ENCODE measurements around the gene ROGDI. TPM values are rescaled to one million over a fixed set of nuclear protein-coding genes. Genes with fewer than 3 reads are reported as not detected.

ROGDI gene
- total and polyA plus RNA-seq, 2 donors (not counting 1 experiment from before 2014, with no cell fraction given) = 9.2 to 31.9 TPM

DNA sequence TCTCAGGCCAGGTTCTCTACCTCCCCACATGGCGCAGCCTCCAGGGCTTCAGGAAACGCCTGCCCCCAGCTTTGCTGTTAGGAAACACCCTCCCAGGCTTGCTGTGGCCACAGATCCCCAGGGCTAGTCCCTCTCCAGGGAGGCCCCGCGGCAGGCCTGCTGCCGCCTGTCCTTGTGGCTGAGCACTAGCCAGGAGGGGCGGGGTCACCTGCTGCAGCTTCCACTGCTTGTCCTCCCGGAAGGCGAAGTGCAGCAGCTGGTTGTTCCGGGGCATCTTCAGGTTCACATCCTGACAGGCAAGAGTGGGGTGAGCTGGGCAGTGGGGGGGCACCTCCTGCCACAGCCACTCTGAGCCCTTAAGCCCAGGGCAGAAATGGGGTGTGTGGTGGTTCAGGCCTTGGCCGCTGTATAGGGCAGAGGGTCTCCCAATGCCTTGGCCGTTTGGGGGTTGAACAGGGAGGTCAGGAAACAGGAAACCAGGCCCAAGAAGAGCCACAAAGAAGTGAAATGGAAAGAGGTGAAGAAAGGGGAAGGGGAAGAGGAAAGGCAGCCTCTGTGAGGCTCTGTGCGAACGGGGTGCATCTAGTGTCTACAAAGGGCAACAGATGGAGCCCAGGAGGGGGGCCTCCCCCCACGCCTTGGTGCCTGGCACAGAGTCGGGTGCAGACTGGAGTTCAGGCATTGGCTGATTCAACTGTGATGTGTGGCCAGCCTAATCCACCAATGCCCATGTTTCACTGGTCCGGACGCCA, 2.0 kb downstream of the ROGDI start:
- DNase-seq (peak; percentile 46), ATAC-seq (ENCODE audit: low read depth) (no peak)
- peak overlapping the region; percentile 79 for H2AFZ ChIP-seq (ENCODE audit: insufficient read depth, low read depth, low read length, poor library complexity, severe bottlenecking)
- H3K4me1 ChIP-seq (ENCODE audit: control insufficient read depth in 2 of 2, insufficient read depth in 2 of 2, low read length in 2 of 2) = peaks cover 26 to 27% of the 10 kb centered on the region in 2 donors
- no peaks in the 10 kb centered on the region for H3K9me3 ChIP-seq (ENCODE audit: control extremely low read depth in 1 of 3, control insufficient read depth in 2 of 3, insufficient read depth in 1 of 3, low read length in 2 of 3)
- peak overlapping the region; percentile 54 for H3K27ac Mint-ChIP-seq
- peak overlapping the region; percentile 88 for H3K4me3 Mint-ChIP-seq
- H3K4me3 ChIP-seq (ENCODE audit: control extremely low read depth in 1 of 5, extremely low read depth in 1 of 5, insufficient read depth in 1 of 5, low read depth in 2 of 5, low read length in 4 of 5) = peak overlapping the region in 1 of 5 experiments; percentile 4
- H3K9ac ChIP-seq (ENCODE audit: low read length) = peak overlapping the region; percentile 23
- CTCF ChIA-PET = no interaction called here
- H3K27me3 Mint-ChIP-seq = no peaks in the 10 kb centered on the region
- H3K4me1 Mint-ChIP-seq = peaks cover 21% of the 10 kb centered on the region
- no peaks in the 10 kb centered on the region for H3K9me3 Mint-ChIP-seq (ENCODE audit: insufficient read depth)
- WGBS (ENCODE audit: insufficient coverage) = 19% methylated on average over 15 of the region's 17 CpGs
- H3K79me2 ChIP-seq (ENCODE audit: control insufficient read depth, insufficient read depth, low read length) = no peaks in the 10 kb centered on the region
- POLR2A ChIA-PET = no interaction called here
- H3K36me3 ChIP-seq (replicated peaks in 1 of 2; ENCODE audit: control extremely low read depth in 1 of 2, control insufficient read depth in 1 of 2, extremely low read depth in 1 of 2, insufficient read depth in 2 of 2, low read length in 1 of 2) = peaks cover 0 to 12% of the 10 kb centered on the region in 2 experiments
- H3K27ac ChIP-seq (ENCODE audit: low read length in 2 of 2) = peak overlapping the region in 1 of 2 donors; percentile 88
- no peaks in the 10 kb centered on the region for H4K20me1 ChIP-seq (ENCODE audit: control insufficient read depth, insufficient read depth, low read length, poor library complexity, severe bottlenecking)
- H3K4me2 ChIP-seq (replicated peaks; ENCODE audit: low read depth, low read length, poor library complexity, severe bottlenecking) = peak overlapping the region; percentile 93
- no peaks in the 10 kb centered on the region for H3K27me3 ChIP-seq (replicated peaks in 1 of 4; ENCODE audit: control extremely low read depth in 1 of 4, control insufficient read depth in 3 of 4, insufficient read depth in 4 of 4, low read length in 3 of 4)
- intact Hi-C loops (cut with micrococcal nuclease) = loop anchor here (5.0 kb wide), 1 partner anchor 272 kb away; the partner anchor contains the start of gene ALG1
- TF ChIP-seq, protein P1, sequence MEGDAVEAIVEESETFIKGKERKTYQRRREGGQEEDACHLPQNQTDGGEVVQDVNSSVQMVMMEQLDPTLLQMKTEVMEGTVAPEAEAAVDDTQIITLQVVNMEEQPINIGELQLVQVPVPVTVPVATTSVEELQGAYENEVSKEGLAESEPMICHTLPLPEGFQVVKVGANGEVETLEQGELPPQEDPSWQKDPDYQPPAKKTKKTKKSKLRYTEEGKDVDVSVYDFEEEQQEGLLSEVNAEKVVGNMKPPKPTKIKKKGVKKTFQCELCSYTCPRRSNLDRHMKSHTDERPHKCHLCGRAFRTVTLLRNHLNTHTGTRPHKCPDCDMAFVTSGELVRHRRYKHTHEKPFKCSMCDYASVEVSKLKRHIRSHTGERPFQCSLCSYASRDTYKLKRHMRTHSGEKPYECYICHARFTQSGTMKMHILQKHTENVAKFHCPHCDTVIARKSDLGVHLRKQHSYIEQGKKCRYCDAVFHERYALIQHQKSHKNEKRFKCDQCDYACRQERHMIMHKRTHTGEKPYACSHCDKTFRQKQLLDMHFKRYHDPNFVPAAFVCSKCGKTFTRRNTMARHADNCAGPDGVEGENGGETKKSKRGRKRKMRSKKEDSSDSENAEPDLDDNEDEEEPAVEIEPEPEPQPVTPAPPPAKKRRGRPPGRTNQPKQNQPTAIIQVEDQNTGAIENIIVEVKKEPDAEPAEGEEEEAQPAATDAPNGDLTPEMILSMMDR (IDR thresholded peaks at IDR 0.05) = no peak
- TF ChIP-seq EZH2 (IDR thresholded peaks at IDR 0.05; ENCODE audit: borderline replicate concordance, insufficient read depth, low read depth, low read length, poor library complexity, severe bottlenecking) = no peak

- DNase-seq = no peak
- H2AFZ ChIP-seq (ENCODE audit: insufficient read depth, low read depth, low read length, poor library complexity, severe bottlenecking) = no peak overlapping the region
- no peaks in the 10 kb centered on the region for H3K79me2 ChIP-seq (ENCODE audit: control insufficient read depth, insufficient read depth, low read length)
- 98% methylated on average over 19 of the region's 19 CpGs for WGBS (ENCODE audit: insufficient coverage)
- TF ChIP-seq, protein P1 (IDR thresholded peaks at IDR 0.05) = no peak
- no peak for TF ChIP-seq EZH2 (IDR thresholded peaks at IDR 0.05; ENCODE audit: borderline replicate concordance, insufficient read depth, low read depth, low read length, poor library complexity, severe bottlenecking)
- H3K4me2 ChIP-seq (replicated peaks; ENCODE audit: low read depth, low read length, poor library complexity, severe bottlenecking) = no peak overlapping the region
- H3K4me1 Mint-ChIP-seq = peaks cover 21% of the 10 kb centered on the region
- intact Hi-C loops (cut with micrococcal nuclease) = no loop called here
- ChIA-PET CTCF (no interaction called here), POLR2A (no interaction called here)
- H3K4me1 ChIP-seq (ENCODE audit: control insufficient read depth in 2 of 2, insufficient read depth in 2 of 2, low read length in 2 of 2) = peaks cover 26 to 27% of the 10 kb centered on the region in 2 donors
- ATAC-seq (ENCODE audit: low read depth) = no peak
- peaks cover 0 to 1% of the 10 kb centered on the region in 2 experiments for H3K36me3 ChIP-seq (replicated peaks in 1 of 2; ENCODE audit: control extremely low read depth in 1 of 2, control insufficient read depth in 1 of 2, extremely low read depth in 1 of 2, insufficient read depth in 2 of 2, low read length in 1 of 2)
- H3K27me3 ChIP-seq (replicated peaks in 1 of 4; ENCODE audit: control extremely low read depth in 1 of 4, control insufficient read depth in 3 of 4, insufficient read depth in 4 of 4, low read length in 3 of 4) = no peaks in the 10 kb centered on the region
- no peak overlapping the region for H3K27ac Mint-ChIP-seq
- no peaks in the 10 kb centered on the region for H3K27me3 Mint-ChIP-seq
- H3K27ac ChIP-seq (ENCODE audit: low read length in 2 of 2) = no peak overlapping the region
- no peak overlapping the region for H3K4me3 ChIP-seq (ENCODE audit: control extremely low read depth in 1 of 5, extremely low read depth in 1 of 5, insufficient read depth in 1 of 5, low read depth in 2 of 5, low read length in 4 of 5)
- H3K4me3 Mint-ChIP-seq = no peak overlapping the region
- no peaks in the 10 kb centered on the region for H4K20me1 ChIP-seq (ENCODE audit: control insufficient read depth, insufficient read depth, low read length, poor library complexity, severe bottlenecking)
- H3K9ac ChIP-seq (ENCODE audit: low read length) = no peak overlapping the region
- no peaks in the 10 kb centered on the region for H3K9me3 Mint-ChIP-seq (ENCODE audit: insufficient read depth)
- no peaks in the 10 kb centered on the region for H3K9me3 ChIP-seq (ENCODE audit: control extremely low read depth in 1 of 3, control insufficient read depth in 2 of 3, insufficient read depth in 1 of 3, low read length in 2 of 3)
Measured at GRCh38 chr16:4799171-4799855, 3.1 kb downstream of the ROGDI start.
